ENCODE measurements around the gene OPCML. TPM values are rescaled to one million over a fixed set of nuclear protein-coding genes. Genes with fewer than 3 reads are reported as not detected.

OPCML gene
- total RNA-seq, 1 experiment from 2014 or later: not detected

DNA sequence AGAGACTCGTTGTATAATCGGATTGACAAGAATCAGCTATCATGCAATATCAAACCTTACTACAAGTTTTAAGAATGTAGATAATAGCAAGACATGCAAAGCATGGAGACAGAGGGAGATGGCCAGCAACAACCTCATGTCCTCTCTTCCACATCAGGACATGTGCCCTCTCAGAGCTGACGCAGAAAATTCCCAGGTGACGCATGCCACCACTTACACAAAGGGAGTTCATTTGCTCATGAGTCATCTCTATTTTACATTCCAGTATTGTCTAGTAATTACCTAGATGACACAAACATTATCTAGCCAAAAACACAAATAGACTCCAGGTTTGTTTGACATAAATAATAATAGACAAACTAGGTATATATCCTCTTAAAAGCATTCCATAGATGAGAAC, 38.1 kb upstream of the OPCML start:
- peaks cover 11% of the 10 kb centered on the region for H3K9me3 Mint-ChIP-seq (ENCODE audit: unreplicated experiment)
- no peaks in the 10 kb centered on the region for H3K36me3 ChIP-seq (ENCODE audit: control insufficient read depth, insufficient read depth, low read length)
- H3K27me3 ChIP-seq (replicated peaks; ENCODE audit: control insufficient read depth, insufficient read depth, low read length): no peaks in the 10 kb centered on the region
- no peaks in the 10 kb centered on the region for H3K36me3 Mint-ChIP-seq (ENCODE audit: insufficient read depth, unreplicated experiment)
- POLR2A ChIA-PET: no interaction called here
- no peaks in the 10 kb centered on the region for H3K4me1 Mint-ChIP-seq (ENCODE audit: low read depth, unreplicated experiment)
- H3K27ac Mint-ChIP-seq (ENCODE audit: unreplicated experiment): no peak overlapping the region
- no peaks in the 10 kb centered on the region for H3K9me3 ChIP-seq
- H3K4me1 ChIP-seq: no peaks in the 10 kb centered on the region
- intact Hi-C loops (cut with micrococcal nuclease; ENCODE audit: unreplicated experiment): no loop called here
- TF ChIP-seq, protein P1, sequence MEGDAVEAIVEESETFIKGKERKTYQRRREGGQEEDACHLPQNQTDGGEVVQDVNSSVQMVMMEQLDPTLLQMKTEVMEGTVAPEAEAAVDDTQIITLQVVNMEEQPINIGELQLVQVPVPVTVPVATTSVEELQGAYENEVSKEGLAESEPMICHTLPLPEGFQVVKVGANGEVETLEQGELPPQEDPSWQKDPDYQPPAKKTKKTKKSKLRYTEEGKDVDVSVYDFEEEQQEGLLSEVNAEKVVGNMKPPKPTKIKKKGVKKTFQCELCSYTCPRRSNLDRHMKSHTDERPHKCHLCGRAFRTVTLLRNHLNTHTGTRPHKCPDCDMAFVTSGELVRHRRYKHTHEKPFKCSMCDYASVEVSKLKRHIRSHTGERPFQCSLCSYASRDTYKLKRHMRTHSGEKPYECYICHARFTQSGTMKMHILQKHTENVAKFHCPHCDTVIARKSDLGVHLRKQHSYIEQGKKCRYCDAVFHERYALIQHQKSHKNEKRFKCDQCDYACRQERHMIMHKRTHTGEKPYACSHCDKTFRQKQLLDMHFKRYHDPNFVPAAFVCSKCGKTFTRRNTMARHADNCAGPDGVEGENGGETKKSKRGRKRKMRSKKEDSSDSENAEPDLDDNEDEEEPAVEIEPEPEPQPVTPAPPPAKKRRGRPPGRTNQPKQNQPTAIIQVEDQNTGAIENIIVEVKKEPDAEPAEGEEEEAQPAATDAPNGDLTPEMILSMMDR (IDR thresholded peaks at IDR 0.05; ENCODE audit: insufficient read depth in 1 of 2, low read depth in 1 of 2, low read length in 1 of 2, severe bottlenecking in 1 of 2, unreplicated experiment in 1 of 2): no peak
- no peak overlapping the region for H3K4me3 Mint-ChIP-seq (ENCODE audit: unreplicated experiment)
- H3K4me3 ChIP-seq (ENCODE audit: low read depth, low read length): no peak overlapping the region
- no peak for DNase-seq
- H3K27me3 Mint-ChIP-seq (ENCODE audit: insufficient read depth, unreplicated experiment): peaks cover 8% of the 10 kb centered on the region
- BruUV-seq (replicated peaks): no TSS peak
- CTCF ChIA-PET: no interaction called here

DNA sequence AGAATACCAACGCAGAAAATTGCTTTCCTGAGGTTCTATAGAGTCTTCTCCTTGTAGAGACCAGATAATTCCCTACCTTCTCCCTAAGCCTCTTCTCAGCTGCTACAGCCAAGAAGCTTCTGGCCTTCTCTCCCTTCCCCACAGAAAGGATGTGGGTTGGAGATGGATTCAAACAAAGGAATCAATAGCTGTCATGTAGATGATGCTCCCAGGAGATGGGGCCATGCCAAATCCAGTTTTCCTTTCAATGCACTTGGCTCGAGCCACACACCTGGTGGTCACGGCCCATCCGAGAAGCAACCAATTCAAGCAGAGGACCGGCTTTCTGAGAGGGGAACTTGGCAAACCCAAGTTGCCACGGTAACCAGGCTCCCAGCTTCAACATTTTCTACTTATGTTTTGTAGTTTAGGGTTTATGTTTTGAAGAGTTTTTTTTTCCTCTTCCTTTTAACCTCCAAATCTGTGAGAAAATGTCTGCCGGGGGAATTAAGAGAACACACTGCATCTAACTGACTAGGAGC, 31.3 kb upstream of the OPCML start:
- no peak overlapping the region for H3K4me3 ChIP-seq (ENCODE audit: low read depth, low read length)
- no peaks in the 10 kb centered on the region for H3K9me3 Mint-ChIP-seq (ENCODE audit: unreplicated experiment)
- H3K27ac Mint-ChIP-seq (ENCODE audit: unreplicated experiment): no peak overlapping the region
- ChIA-PET POLR2A (no interaction called here), CTCF (no interaction called here)
- no peak for DNase-seq
- BruUV-seq (replicated peaks): no TSS peak
- H3K27me3 Mint-ChIP-seq (ENCODE audit: insufficient read depth, unreplicated experiment): peaks cover 12% of the 10 kb centered on the region
- H3K36me3 Mint-ChIP-seq (ENCODE audit: insufficient read depth, unreplicated experiment): no peaks in the 10 kb centered on the region
- H3K36me3 ChIP-seq (ENCODE audit: control insufficient read depth, insufficient read depth, low read length): no peaks in the 10 kb centered on the region
- H3K9me3 ChIP-seq: 0 out of 2 replicates have a peak, but pooled peaks cover 4% of the 10 kb centered on the region
- intact Hi-C loops (cut with micrococcal nuclease; ENCODE audit: unreplicated experiment): no loop called here
- no peaks in the 10 kb centered on the region for H3K27me3 ChIP-seq (replicated peaks; ENCODE audit: control insufficient read depth, insufficient read depth, low read length)
- TF ChIP-seq, protein P1 (IDR thresholded peaks at IDR 0.05; ENCODE audit: insufficient read depth in 1 of 2, low read depth in 1 of 2, low read length in 1 of 2, severe bottlenecking in 1 of 2, unreplicated experiment in 1 of 2): no peak
- no peaks in the 10 kb centered on the region for H3K4me1 Mint-ChIP-seq (ENCODE audit: low read depth, unreplicated experiment)
- no peaks in the 10 kb centered on the region for H3K4me1 ChIP-seq
- H3K4me3 Mint-ChIP-seq (ENCODE audit: unreplicated experiment): no peak overlapping the region

DNA sequence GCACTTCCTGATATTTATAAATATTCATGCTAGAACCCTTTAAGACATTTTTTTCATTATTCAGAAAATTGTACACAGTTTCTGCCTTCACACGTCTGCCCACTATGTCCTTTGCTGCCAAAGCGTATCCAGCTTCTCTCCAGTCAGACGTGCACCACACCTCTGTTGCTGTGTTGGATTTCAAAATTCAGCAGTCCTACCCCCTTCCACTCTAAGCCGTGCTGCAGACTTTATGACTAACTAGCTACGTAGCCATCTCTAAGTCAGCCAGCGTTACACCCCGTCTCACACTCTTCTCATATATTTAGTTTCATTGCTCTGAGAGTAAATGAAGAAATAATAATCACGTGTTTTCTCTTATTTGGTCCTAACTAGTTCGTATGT, 28.2 kb upstream of the OPCML start:
- intact Hi-C loops (cut with micrococcal nuclease; ENCODE audit: unreplicated experiment): no loop called here
- H3K27ac Mint-ChIP-seq (ENCODE audit: unreplicated experiment): no peak overlapping the region
- ChIA-PET CTCF (no interaction called here), POLR2A (no interaction called here)
- no peaks in the 10 kb centered on the region for H3K4me1 Mint-ChIP-seq (ENCODE audit: low read depth, unreplicated experiment)
- H3K9me3 ChIP-seq: 0 out of 2 replicates have a peak, but pooled peaks cover 4% of the 10 kb centered on the region
- TF ChIP-seq, protein P1 (IDR thresholded peaks at IDR 0.05; ENCODE audit: insufficient read depth in 1 of 2, low read depth in 1 of 2, low read length in 1 of 2, severe bottlenecking in 1 of 2, unreplicated experiment in 1 of 2): no peak
- no peak overlapping the region for H3K4me3 ChIP-seq (ENCODE audit: low read depth, low read length)
- no peaks in the 10 kb centered on the region for H3K36me3 Mint-ChIP-seq (ENCODE audit: insufficient read depth, unreplicated experiment)
- H3K4me1 ChIP-seq: no peaks in the 10 kb centered on the region
- DNase-seq: no peak
- no peak overlapping the region for H3K4me3 Mint-ChIP-seq (ENCODE audit: unreplicated experiment)
- no TSS peak for BruUV-seq (replicated peaks)
- no peaks in the 10 kb centered on the region for H3K36me3 ChIP-seq (ENCODE audit: control insufficient read depth, insufficient read depth, low read length)
- no peaks in the 10 kb centered on the region for H3K27me3 ChIP-seq (replicated peaks; ENCODE audit: control insufficient read depth, insufficient read depth, low read length)
- H3K9me3 Mint-ChIP-seq (ENCODE audit: unreplicated experiment): no peaks in the 10 kb centered on the region
- peaks cover 10% of the 10 kb centered on the region for H3K27me3 Mint-ChIP-seq (ENCODE audit: insufficient read depth, unreplicated experiment)
